ENCODE measurements around the gene GLP1R. TPM values are rescaled to one million over a fixed set of nuclear protein-coding genes. Genes with fewer than 3 reads are reported as not detected.

The GLP1R gene
- total RNA-seq, 1 experiment from 2014 or later: not detected

DNA sequence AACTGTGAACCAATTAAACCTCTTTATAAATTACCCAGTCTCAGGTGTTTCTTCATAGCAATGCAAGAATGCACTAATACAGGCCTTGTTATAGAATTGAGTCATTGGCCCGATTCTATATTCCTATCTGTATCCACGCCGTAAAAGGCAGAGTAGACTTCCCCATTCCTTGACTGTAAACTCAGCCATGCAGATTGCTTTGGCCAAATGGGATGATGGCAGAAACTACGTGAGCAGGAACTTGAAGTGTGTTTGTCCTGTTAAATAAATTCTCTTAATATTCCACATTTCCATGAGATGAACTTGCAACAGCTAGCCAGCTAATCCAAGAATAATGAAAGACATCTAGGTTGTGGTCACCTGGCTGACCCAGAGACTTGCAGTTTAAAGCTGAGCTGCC, 70.3 kb downstream of the GLP1R start:
- in situ Hi-C loops (cut with HindIII; ENCODE audit: low pct_unique_long_range_greater_than_20kb, low sequenced_read_pairs): no loop called here
- H3K4me3 ChIP-seq (ENCODE audit: low read depth in 2 of 2, low read length in 2 of 2): no peak overlapping the region
- BruUV-seq (replicated peaks): no TSS peak
- intact Hi-C loops (cut with micrococcal nuclease; ENCODE audit: unreplicated experiment): no loop called here
- H3K4me1 ChIP-seq (ENCODE audit: control insufficient read depth, insufficient read depth, low read length): peaks cover 8% of the 10 kb centered on the region
- CTCF ChIA-PET: no interaction called here
- POLR2A ChIA-PET: no interaction called here
- TF ChIP-seq SIN3A (IDR thresholded peaks at IDR 0.05; ENCODE audit: borderline replicate concordance, insufficient read depth, low read depth, low read length) (no peak), POLR2AphosphoS5 (IDR thresholded peaks at IDR 0.05; ENCODE audit: low read depth, low read length) (no peak), TCF7L2 (IDR thresholded peaks at IDR 0.05; ENCODE audit: low read depth, low read length) (no peak), REST (IDR thresholded peaks at IDR 0.05; ENCODE audit: insufficient read depth in 1 of 2, low read depth in 2 of 2, low read length in 1 of 2) (no peak), CTCF (IDR thresholded peaks at IDR 0.05) (no peak)
- no peak overlapping the region for H3K27ac ChIP-seq (ENCODE audit: low read length)
- no peaks in the 10 kb centered on the region for H3K36me3 ChIP-seq (ENCODE audit: control insufficient read depth, insufficient read depth, low read length)
- H3K27me3 ChIP-seq (ENCODE audit: control insufficient read depth, insufficient read depth, low read length): peaks cover 2% of the 10 kb centered on the region; the same call in 1 of the 2 replicates
- DNase-seq (ENCODE audit: low read depth, low spot score) (no peak), ATAC-seq (no peak)
- no peaks in the 10 kb centered on the region for H3K9me3 ChIP-seq (ENCODE audit: control insufficient read depth, insufficient read depth, low read depth, low read length)

- Histone ChIP-seq H3K4me3 (ENCODE audit: low read depth in 2 of 2, low read length in 2 of 2) (no peak overlapping the region), H3K4me1 (ENCODE audit: control insufficient read depth, insufficient read depth, low read length) (no peaks in the 10 kb centered on the region), H3K27ac (ENCODE audit: low read length) (no peak overlapping the region), H3K27me3 (ENCODE audit: control insufficient read depth, insufficient read depth, low read length) (peaks cover 4% of the 10 kb centered on the region; the same call in 1 of the 2 replicates), H3K9me3 (ENCODE audit: control insufficient read depth, insufficient read depth, low read depth, low read length) (no peaks in the 10 kb centered on the region), H3K36me3 (ENCODE audit: control insufficient read depth, insufficient read depth, low read length) (no peaks in the 10 kb centered on the region)
- intact Hi-C loops (cut with micrococcal nuclease; ENCODE audit: unreplicated experiment) (no loop called here), in situ Hi-C loops (cut with HindIII; ENCODE audit: low pct_unique_long_range_greater_than_20kb, low sequenced_read_pairs) (no loop called here)
- DNase-seq (ENCODE audit: low read depth, low spot score) (no peak), ATAC-seq (no peak)
- BruUV-seq (replicated peaks): no TSS peak
- TF ChIP-seq REST (IDR thresholded peaks at IDR 0.05; ENCODE audit: insufficient read depth in 1 of 2, low read depth in 2 of 2, low read length in 1 of 2) (no peak), SIN3A (IDR thresholded peaks at IDR 0.05; ENCODE audit: borderline replicate concordance, insufficient read depth, low read depth, low read length) (no peak), POLR2AphosphoS5 (IDR thresholded peaks at IDR 0.05; ENCODE audit: low read depth, low read length) (no peak), TCF7L2 (IDR thresholded peaks at IDR 0.05; ENCODE audit: low read depth, low read length) (no peak), CTCF (IDR thresholded peaks at IDR 0.05) (no peak)
- ChIA-PET CTCF (no interaction called here), POLR2A (no interaction called here)
Observed at GRCh38 chr6:39124114-39124513, 75.5 kb downstream of the GLP1R start.

Measured in Panc1 (cell line).